H9 (cell line): ENCODE results near the gene TMPRSS6. TPM values are rescaled to one million over a fixed set of nuclear protein-coding genes. Genes with fewer than 3 reads are reported as not detected.

Source experiments
- DNase-seq: peaks from one replicate; pipeline ENCODE4 v3.0.0-alpha.2; 2017
- H2AFZ ChIP-seq: one replicate; pipeline ENCODE4 v1.6.1; 2013; ENCODE audit warnings: mild to moderate bottlenecking, low read length, control low read depth, moderate library complexity
- H2AK5ac ChIP-seq: 2 replicates; pipeline ENCODE4 v1.6.1; 2013; ENCODE audit warnings: low read length, control low read depth, mixed read lengths; ENCODE audit not compliant: insufficient read length
- H2BK120ac ChIP-seq: one replicate; pipeline ENCODE4 v1.6.1; 2013; ENCODE audit warnings: low read depth, mild to moderate bottlenecking, low read length, control low read depth, inconsistent platforms; ENCODE audit not compliant: poor library complexity, severe bottlenecking
- H2BK12ac ChIP-seq: 2 replicates; pipeline ENCODE4 v1.6.1; 2013; ENCODE audit warnings: low read length, control low read depth, mixed read lengths, low read depth; ENCODE audit not compliant: insufficient read length
- H2BK15ac ChIP-seq: 2 replicates; pipeline ENCODE4 v1.6.1; 2013; ENCODE audit warnings: low read depth, low read length, control low read depth
- H2BK20ac ChIP-seq: one replicate; pipeline ENCODE4 v1.6.1; 2013; ENCODE audit warnings: low read depth, mild to moderate bottlenecking, low read length, control low read depth, inconsistent platforms; ENCODE audit not compliant: poor library complexity, severe bottlenecking
- H2BK5ac ChIP-seq: 2 replicates; pipeline ENCODE4 v1.6.1; 2013; ENCODE audit warnings: low read length, control low read depth, mixed read lengths; ENCODE audit not compliant: insufficient read length
- H3K14ac ChIP-seq: 2 replicates; pipeline ENCODE4 v1.6.1; 2013; ENCODE audit warnings: low read length, control low read depth; ENCODE audit not compliant: insufficient read depth
- H3K18ac ChIP-seq: 2 replicates; pipeline ENCODE4 v1.6.1; 2013; ENCODE audit warnings: low read depth, mild to moderate bottlenecking, mixed read lengths, low read length, control low read depth; ENCODE audit not compliant: insufficient read length
- H3K23ac ChIP-seq: 2 replicates; pipeline ENCODE4 v1.6.1; 2013; ENCODE audit warnings: low read length, control low read depth, mixed read lengths, low read depth; ENCODE audit not compliant: insufficient read length
- H3K23me2 ChIP-seq: 2 replicates; pipeline ENCODE4 v1.6.1; 2013; ENCODE audit warnings: low read depth, mild to moderate bottlenecking, mixed read lengths, low read length, control low read depth; ENCODE audit not compliant: insufficient read length, poor library complexity, severe bottlenecking
- H3K27ac ChIP-seq: 2 replicates; pipeline ENCODE4 v1.5.1; 2013; ENCODE audit warnings: low read length, control low read depth, mixed read lengths, low read depth; ENCODE audit not compliant: insufficient read length
- H3K27me3 ChIP-seq: 2 replicates; pipeline ENCODE4 v1.6.1; 2013; ENCODE audit warnings: low read length, control low read depth, inconsistent platforms; ENCODE audit not compliant: insufficient read depth
- H3K4ac ChIP-seq: 2 replicates; pipeline ENCODE4 v1.6.1; 2013; ENCODE audit warnings: low read depth, mild to moderate bottlenecking, control low read depth, inconsistent platforms, low read length, moderate library complexity
- H3K4me1 ChIP-seq: 2 replicates; pipeline ENCODE4 v1.6.1; 2013; ENCODE audit warnings: low read length, control low read depth, inconsistent platforms; ENCODE audit not compliant: insufficient read depth
- H3K4me2 ChIP-seq: 2 replicates; pipeline ENCODE4 v1.6.1; 2013; ENCODE audit warnings: low read length, control low read depth, mixed read lengths; ENCODE audit not compliant: insufficient read length, insufficient read depth
- H3K56ac ChIP-seq: 2 replicates; pipeline ENCODE4 v1.6.1; 2013; ENCODE audit warnings: low read depth, mild to moderate bottlenecking, mixed read lengths, low read length, control low read depth; ENCODE audit not compliant: insufficient read length
- H3K79me1 ChIP-seq: 2 replicates; pipeline ENCODE4 v1.6.1; 2013; ENCODE audit warnings: low read depth, mild to moderate bottlenecking, moderate library complexity, low read length, control low read depth, inconsistent platforms; ENCODE audit not compliant: insufficient read depth, poor library complexity, severe bottlenecking
- H3K79me2 ChIP-seq: 2 replicates; pipeline ENCODE4 v1.6.1; 2013; ENCODE audit warnings: low read length, control low read depth, inconsistent platforms; ENCODE audit not compliant: insufficient read depth
- H3K9ac ChIP-seq: 2 replicates; pipeline ENCODE4 v1.6.1; 2013; ENCODE audit warnings: low read length, control low read depth, mixed read lengths; ENCODE audit not compliant: insufficient read length; ENCODE audit errors: extremely low read depth
- H3K9me3 ChIP-seq: one replicate; pipeline ENCODE4 v1.6.1; 2013; ENCODE audit warnings: low read depth, low read length, inconsistent platforms; ENCODE audit not compliant: control insufficient read depth
- H3T11ph ChIP-seq: one replicate; pipeline ENCODE4 v1.6.1; 2013; ENCODE audit warnings: mild to moderate bottlenecking, low read length, control low read depth, inconsistent platforms
- H4K20me1 ChIP-seq: one replicate; pipeline ENCODE4 v1.6.1; 2013; ENCODE audit not compliant: control insufficient read depth, insufficient read length, insufficient read depth
- H4K5ac ChIP-seq: 2 replicates; pipeline ENCODE4 v1.6.1; 2013; ENCODE audit warnings: low read depth, mild to moderate bottlenecking, mixed read lengths, low read length, control low read depth; ENCODE audit not compliant: insufficient read length
- H4K8ac ChIP-seq: replicated peaks from 2 replicates; pipeline ENCODE4 v1.6.1; 2013; ENCODE audit warnings: low read length, control low read depth, mixed read lengths, low read depth; ENCODE audit not compliant: insufficient read length
- H4K91ac ChIP-seq: 2 replicates; pipeline ENCODE4 v1.6.1; 2013; ENCODE audit warnings: low read depth, mild to moderate bottlenecking, moderate library complexity, mixed read lengths, low read length, control low read depth; ENCODE audit not compliant: insufficient read length
- H3K27ac Mint-ChIP-seq, 3 experiments: 2 replicates in 2 of 3; 3 replicates in 1 of 3; pipeline ENCODE4 v1.8.0; 2020 to 2021; ENCODE audit warnings: mixed read lengths in 3 of 3, mild to moderate bottlenecking in 1 of 3, moderate library complexity in 1 of 3
- H3K27me3 Mint-ChIP-seq: 2 replicates; pipeline ENCODE4 v1.8.0; 2021; ENCODE audit warnings: low read depth, mild to moderate bottlenecking, moderate library complexity, mixed read lengths
- H3K36me3 Mint-ChIP-seq, 3 experiments: 2 replicates in 2 of 3; 3 replicates in 1 of 3; pipeline ENCODE4 v1.8.0; 2020 to 2021; ENCODE audit warnings: low read depth in 3 of 3, mixed read lengths in 3 of 3; ENCODE audit not compliant: insufficient read depth in 1 of 3
- H3K4me1 Mint-ChIP-seq, 2 experiments: 2 replicates each; pipeline ENCODE4 v1.8.0; 2020; ENCODE audit warnings: mixed read lengths in 2 of 2
- H3K4me3 Mint-ChIP-seq, 2 experiments: 2 replicates in 1 of 2; 3 replicates in 1 of 2; pipeline ENCODE4 v1.8.0; 2020 to 2021; ENCODE audit warnings: mild to moderate bottlenecking in 2 of 2, mixed read lengths in 2 of 2, moderate library complexity in 1 of 2
- H3K9me3 Mint-ChIP-seq, 2 experiments: 2 replicates in 1 of 2; 3 replicates in 1 of 2; pipeline ENCODE4 v1.8.0; 2020; ENCODE audit warnings: mild to moderate bottlenecking in 2 of 2, mixed read lengths in 2 of 2, moderate library complexity in 1 of 2
- WGBS: extraction: QIAGEN DNeasy Blood & Tissue Kit; methylation state at CpG from one replicate; pipeline ENCODE4 v1.1.7; 2013; ENCODE audit warnings: missing lambda C conversion rate, low lambda C conversion rate, mixed read lengths; ENCODE audit not compliant: insufficient read length; ENCODE audit errors: extremely low coverage; 5-methylcytosine and 5-hydroxymethylcytosine counted together
- total RNA-seq: library from RNA; stranded (reverse); gene quantifications from 2 replicates; pipeline ENCODE4 v1.2.1, GENCODE V29; 2021
- TF ChIP-seq, protein P1 (sequence below): fragments of 200-600 bp; sonication (generic); conservative IDR thresholded peaks from 3 replicates; pipeline ENCODE4 v1.8.0; 2021; ENCODE audit warnings: antibody characterized with exemption, mild to moderate bottlenecking

TMPRSS6 gene
- total RNA-seq, 1 experiment from 2014 or later = not detected

DNA sequence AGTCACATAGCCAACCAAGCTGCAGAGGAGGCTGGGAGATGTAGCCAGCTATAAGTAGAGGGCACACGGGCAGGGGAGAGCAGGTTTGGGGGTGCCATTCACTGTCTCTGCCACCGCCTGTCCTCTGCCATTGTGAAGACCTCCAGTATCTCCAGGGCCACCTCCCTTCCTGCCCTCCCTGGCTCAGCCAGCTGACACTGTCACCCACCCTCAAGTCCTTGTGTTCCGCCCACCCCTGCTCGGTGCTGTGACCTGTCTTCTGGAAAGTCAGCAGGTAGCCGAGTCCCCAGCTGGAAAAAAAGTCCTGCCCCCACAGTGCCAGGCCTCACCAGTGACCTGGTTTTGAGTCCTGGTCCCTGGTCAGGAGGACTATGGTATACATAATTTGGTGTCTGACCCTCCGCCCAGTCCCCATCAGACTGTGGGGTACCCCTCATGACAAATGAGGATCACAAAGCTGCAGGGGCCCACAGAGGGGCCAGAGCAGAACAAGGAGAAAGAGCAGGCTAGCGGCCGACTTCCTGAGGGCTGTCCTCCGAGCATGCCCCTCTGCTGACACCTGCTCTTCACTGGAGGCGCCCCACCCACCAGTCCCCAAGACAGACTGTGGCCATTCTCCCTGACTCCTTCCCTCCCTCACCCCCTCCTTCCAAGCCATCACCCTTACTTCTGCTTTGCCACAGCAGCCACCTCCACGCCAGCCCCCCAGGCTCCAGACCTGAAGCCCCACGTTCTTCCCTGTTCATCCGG lies 47.3 kb upstream of the TMPRSS6 start:
- Histone ChIP-seq H2BK20ac (no peak overlapping the region), H3K79me2 (no peaks in the 10 kb centered on the region), H2BK5ac (no peak overlapping the region), H2BK120ac (no peak overlapping the region), H3K9me3 (no peaks in the 10 kb centered on the region), H3K23ac (no peak overlapping the region), H4K8ac (no peak overlapping the region), H4K20me1 (no peaks in the 10 kb centered on the region), H3T11ph (no peak overlapping the region), H2BK12ac (no peak overlapping the region), H3K27me3 (no peaks in the 10 kb centered on the region), H3K27ac (no peak overlapping the region), H3K4ac (no peak overlapping the region), H3K9ac (no peak overlapping the region), H4K5ac (no peak overlapping the region), H3K79me1 (no peaks in the 10 kb centered on the region), H3K14ac (no peak overlapping the region), H3K4me2 (no peak overlapping the region), H3K23me2 (no peaks in the 10 kb centered on the region), H2AK5ac (no peak overlapping the region), H2AFZ (no peak overlapping the region), H3K18ac (no peak overlapping the region), H3K4me1 (no peaks in the 10 kb centered on the region), H3K56ac (no peak overlapping the region), H4K91ac (no peak overlapping the region), H2BK15ac (no peak overlapping the region)
- Mint-ChIP-seq H3K27me3 (peaks cover 43% of the 10 kb centered on the region), H3K36me3 (peaks cover 0 to 6% (median 2%) of the 10 kb centered on the region in 3 experiments; a peak in 4 of 7 replicates), H3K4me3 (no peak overlapping the region), H3K27ac (no peak overlapping the region), H3K4me1 (peaks cover 3 to 7% of the 10 kb centered on the region in 2 experiments), H3K9me3 (peaks cover 0 to 12% of the 10 kb centered on the region in 2 experiments; a peak in 2 of 5 replicates)
- TF ChIP-seq, protein P1, sequence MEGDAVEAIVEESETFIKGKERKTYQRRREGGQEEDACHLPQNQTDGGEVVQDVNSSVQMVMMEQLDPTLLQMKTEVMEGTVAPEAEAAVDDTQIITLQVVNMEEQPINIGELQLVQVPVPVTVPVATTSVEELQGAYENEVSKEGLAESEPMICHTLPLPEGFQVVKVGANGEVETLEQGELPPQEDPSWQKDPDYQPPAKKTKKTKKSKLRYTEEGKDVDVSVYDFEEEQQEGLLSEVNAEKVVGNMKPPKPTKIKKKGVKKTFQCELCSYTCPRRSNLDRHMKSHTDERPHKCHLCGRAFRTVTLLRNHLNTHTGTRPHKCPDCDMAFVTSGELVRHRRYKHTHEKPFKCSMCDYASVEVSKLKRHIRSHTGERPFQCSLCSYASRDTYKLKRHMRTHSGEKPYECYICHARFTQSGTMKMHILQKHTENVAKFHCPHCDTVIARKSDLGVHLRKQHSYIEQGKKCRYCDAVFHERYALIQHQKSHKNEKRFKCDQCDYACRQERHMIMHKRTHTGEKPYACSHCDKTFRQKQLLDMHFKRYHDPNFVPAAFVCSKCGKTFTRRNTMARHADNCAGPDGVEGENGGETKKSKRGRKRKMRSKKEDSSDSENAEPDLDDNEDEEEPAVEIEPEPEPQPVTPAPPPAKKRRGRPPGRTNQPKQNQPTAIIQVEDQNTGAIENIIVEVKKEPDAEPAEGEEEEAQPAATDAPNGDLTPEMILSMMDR = no peak
- WGBS = no CpG with 5 or more reads among the region's 13 CpGs
- no peak for DNase-seq
